ENCODE data around the gene C4BPB. TPM values are rescaled to one million over a fixed set of nuclear protein-coding genes. Genes with fewer than 3 reads are reported as not detected.

The C4BPB gene
- total RNA-seq, 1 experiment from 2014 or later = not detected

DNA sequence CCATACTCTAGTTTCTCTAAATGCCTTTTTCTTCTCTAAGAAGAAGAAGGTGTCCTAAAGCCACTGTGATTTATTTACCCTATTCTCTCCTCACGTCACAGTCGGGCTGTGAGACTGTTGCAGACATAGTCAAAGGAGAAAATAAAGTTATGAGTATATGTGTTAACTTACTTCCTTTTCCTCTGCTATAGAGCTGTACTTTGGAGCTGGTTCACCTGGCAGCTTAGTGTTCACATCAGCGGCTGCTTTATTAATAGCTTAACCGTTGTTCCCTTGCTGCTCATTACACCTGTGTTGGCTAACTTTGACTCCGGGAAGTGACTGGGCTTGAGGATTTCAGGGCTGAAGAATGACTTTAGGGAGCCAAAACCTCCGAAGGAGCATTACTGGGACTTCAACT lies 32.0 kb upstream of the C4BPB start:
- Histone ChIP-seq H3K9ac (ENCODE audit: low read length) (no peak overlapping the region), H3K36me3 (ENCODE audit: insufficient read depth, low read length) (no peaks in the 10 kb centered on the region), H3K27ac (ENCODE audit: low read length) (no peak overlapping the region), H4K20me1 (ENCODE audit: insufficient read depth, low read depth, low read length) (no peaks in the 10 kb centered on the region), H3K4me3 (ENCODE audit: low read length) (no peak overlapping the region), H3K9me3 (ENCODE audit: low read length) (no peaks in the 10 kb centered on the region), H3K9me2 (replicated peaks; ENCODE audit: insufficient read depth, low read length) (no peaks in the 10 kb centered on the region), H2AFZ (ENCODE audit: low read length) (no peak overlapping the region), H3K79me2 (ENCODE audit: low read length) (no peaks in the 10 kb centered on the region), H3K4me1 (ENCODE audit: low read length) (no peaks in the 10 kb centered on the region), H3K4me2 (ENCODE audit: low read depth, low read length, poor library complexity, severe bottlenecking) (no peak overlapping the region), H3K27me3 (ENCODE audit: low read length) (no peaks in the 10 kb centered on the region)
- DNase-seq = no peak

DNA sequence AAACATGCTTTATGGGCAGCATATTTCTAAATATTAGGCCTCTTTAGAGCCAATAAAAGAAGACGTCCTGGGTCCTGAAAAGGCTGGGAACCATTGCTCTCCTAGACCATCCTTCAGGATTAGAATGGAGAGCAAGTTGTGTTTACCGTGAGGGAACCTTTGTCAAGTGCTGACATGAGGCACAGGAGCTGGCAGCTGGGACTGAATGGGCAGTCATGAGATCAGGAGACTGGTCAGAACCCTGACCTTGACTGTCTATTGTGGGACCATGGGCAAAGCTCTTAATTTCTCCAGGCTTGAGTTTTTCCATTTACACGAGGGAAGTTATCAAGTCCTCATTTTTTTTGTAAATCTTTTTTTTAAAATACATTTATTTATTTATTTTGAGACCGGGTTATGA lies 30.4 kb upstream of the C4BPB start:
- H3K4me2 ChIP-seq (ENCODE audit: low read depth, low read length, poor library complexity, severe bottlenecking) = no peak overlapping the region
- H3K9me3 ChIP-seq (ENCODE audit: low read length) = no peaks in the 10 kb centered on the region
- H3K79me2 ChIP-seq (ENCODE audit: low read length) = no peaks in the 10 kb centered on the region
- H3K4me1 ChIP-seq (ENCODE audit: low read length) = no peaks in the 10 kb centered on the region
- no peak overlapping the region for H3K27ac ChIP-seq (ENCODE audit: low read length)
- H3K9me2 ChIP-seq (replicated peaks; ENCODE audit: insufficient read depth, low read length) = no peaks in the 10 kb centered on the region
- no peaks in the 10 kb centered on the region for H4K20me1 ChIP-seq (ENCODE audit: insufficient read depth, low read depth, low read length)
- no peak overlapping the region for H3K9ac ChIP-seq (ENCODE audit: low read length)
- no peak overlapping the region for H2AFZ ChIP-seq (ENCODE audit: low read length)
- H3K27me3 ChIP-seq (ENCODE audit: low read length) = no peaks in the 10 kb centered on the region
- H3K4me3 ChIP-seq (ENCODE audit: low read length) = no peak overlapping the region
- no peaks in the 10 kb centered on the region for H3K36me3 ChIP-seq (ENCODE audit: insufficient read depth, low read length)
- no peak for DNase-seq

DNA sequence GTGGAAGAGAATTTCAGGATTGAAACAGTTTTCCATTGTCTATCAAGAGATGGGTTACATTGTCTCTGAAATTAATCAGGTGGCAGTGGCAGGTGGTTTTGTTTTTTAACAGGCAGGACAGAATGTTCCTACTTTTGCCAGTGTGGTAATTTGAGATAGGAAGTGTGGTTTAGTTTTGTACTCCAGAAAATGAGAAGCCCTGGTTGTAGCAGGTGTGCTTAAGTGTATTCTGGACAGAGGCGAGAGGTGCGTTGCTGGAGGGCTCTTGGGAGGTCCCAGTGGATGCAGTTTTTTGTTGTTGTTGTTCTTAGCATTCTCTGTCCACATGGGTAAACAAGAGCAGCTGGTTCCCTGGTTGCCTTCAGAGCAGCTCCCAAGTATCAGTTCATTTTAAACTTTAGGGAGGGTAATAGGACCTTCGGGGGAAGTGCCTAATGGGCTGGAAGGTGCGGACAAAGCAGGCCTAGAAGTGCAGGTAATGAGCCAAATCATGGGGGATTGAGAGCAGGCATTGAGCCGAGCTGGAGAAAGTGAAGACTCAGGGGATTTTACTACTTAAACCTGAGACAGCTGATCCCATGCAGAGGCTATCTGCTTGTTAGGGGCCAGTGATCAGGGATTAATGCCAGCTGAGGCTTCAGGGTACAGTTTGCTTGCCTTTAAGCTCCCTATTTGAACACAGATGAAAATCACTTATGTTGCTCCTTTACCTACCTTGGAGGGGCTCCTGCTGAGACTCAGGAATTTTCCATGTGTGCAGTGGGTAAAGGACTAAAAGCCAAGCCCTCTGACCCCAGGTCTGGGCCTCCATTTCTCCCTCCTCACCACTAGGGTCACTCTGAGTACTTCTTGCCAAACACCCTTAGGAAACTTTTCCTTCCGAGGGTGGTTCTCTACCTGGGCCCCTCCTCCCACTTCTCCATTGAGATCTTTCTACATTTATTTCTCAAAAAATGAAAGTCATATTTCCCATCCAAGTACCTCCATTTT lies 29.5 kb upstream of the C4BPB start:
- H3K27ac ChIP-seq (ENCODE audit: low read length) = no peak overlapping the region
- H3K4me2 ChIP-seq (ENCODE audit: low read depth, low read length, poor library complexity, severe bottlenecking) = no peak overlapping the region
- no peaks in the 10 kb centered on the region for H3K9me3 ChIP-seq (ENCODE audit: low read length)
- H3K27me3 ChIP-seq (ENCODE audit: low read length) = no peaks in the 10 kb centered on the region
- no peak overlapping the region for H3K9ac ChIP-seq (ENCODE audit: low read length)
- H3K36me3 ChIP-seq (ENCODE audit: insufficient read depth, low read length) = no peaks in the 10 kb centered on the region
- H3K9me2 ChIP-seq (replicated peaks; ENCODE audit: insufficient read depth, low read length) = no peaks in the 10 kb centered on the region
- no peaks in the 10 kb centered on the region for H3K79me2 ChIP-seq (ENCODE audit: low read length)
- H2AFZ ChIP-seq (ENCODE audit: low read length) = no peak overlapping the region
- no peak overlapping the region for H3K4me3 ChIP-seq (ENCODE audit: low read length)
- DNase-seq = no peak
- H3K4me1 ChIP-seq (ENCODE audit: low read length) = no peaks in the 10 kb centered on the region
- H4K20me1 ChIP-seq (ENCODE audit: insufficient read depth, low read depth, low read length) = no peaks in the 10 kb centered on the region

DNA sequence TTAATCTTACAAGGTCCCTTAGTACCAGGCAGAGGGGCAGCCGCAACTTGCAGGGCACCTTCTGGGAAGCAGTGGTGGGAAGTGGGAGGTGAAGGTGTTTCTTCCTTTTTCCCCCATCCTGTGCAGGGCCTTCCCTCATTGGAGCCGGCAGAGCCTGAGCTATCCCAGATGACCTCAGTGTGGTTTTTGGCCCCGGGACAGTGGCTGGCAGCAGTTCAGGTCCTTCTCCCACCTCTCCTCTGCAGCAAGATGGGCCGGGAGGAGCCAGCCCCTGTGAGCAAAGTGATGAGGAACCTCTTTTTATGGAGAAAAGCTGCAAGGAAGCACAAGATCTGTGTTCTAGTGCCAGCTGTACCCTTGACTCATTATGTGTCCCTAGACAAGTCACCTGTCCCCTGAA lies 28.8 kb upstream of the C4BPB start:
- H3K9ac ChIP-seq (ENCODE audit: low read length) = no peak overlapping the region
- no peaks in the 10 kb centered on the region for H3K9me2 ChIP-seq (replicated peaks; ENCODE audit: insufficient read depth, low read length)
- no peak overlapping the region for H3K27ac ChIP-seq (ENCODE audit: low read length)
- H3K4me2 ChIP-seq (ENCODE audit: low read depth, low read length, poor library complexity, severe bottlenecking) = no peak overlapping the region
- no peaks in the 10 kb centered on the region for H3K4me1 ChIP-seq (ENCODE audit: low read length)
- no peak overlapping the region for H3K4me3 ChIP-seq (ENCODE audit: low read length)
- no peaks in the 10 kb centered on the region for H4K20me1 ChIP-seq (ENCODE audit: insufficient read depth, low read depth, low read length)
- H3K27me3 ChIP-seq (ENCODE audit: low read length) = no peaks in the 10 kb centered on the region; the same call in 1 of the 2 replicates
- H3K36me3 ChIP-seq (ENCODE audit: insufficient read depth, low read length) = no peaks in the 10 kb centered on the region
- H2AFZ ChIP-seq (ENCODE audit: low read length) = no peak overlapping the region
- H3K79me2 ChIP-seq (ENCODE audit: low read length) = no peaks in the 10 kb centered on the region
- no peak for DNase-seq
- no peaks in the 10 kb centered on the region for H3K9me3 ChIP-seq (ENCODE audit: low read length)

DNA sequence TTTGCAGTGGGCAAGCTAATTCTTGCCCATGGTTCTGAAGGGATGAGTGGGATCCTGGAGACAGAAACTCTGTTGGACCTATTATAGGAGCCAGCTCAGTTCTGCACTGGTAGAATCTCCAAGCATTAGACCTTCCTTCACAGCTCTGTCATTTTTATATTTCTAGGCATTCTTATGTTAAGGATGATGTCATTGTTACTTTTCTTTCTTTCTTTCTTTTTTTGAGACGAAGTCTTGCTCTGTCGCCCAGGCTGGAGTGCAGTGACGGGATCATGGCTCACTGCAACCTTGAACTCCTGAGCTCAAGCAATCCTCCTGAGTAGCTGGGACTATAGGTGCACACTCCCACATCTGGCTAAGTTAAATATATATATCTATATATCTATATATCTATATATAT lies 28.1 kb upstream of the C4BPB start:
- H2AFZ ChIP-seq (ENCODE audit: low read length) = no peak overlapping the region
- H3K27ac ChIP-seq (ENCODE audit: low read length) = no peak overlapping the region
- no peaks in the 10 kb centered on the region for H3K36me3 ChIP-seq (ENCODE audit: insufficient read depth, low read length)
- H3K4me1 ChIP-seq (ENCODE audit: low read length) = no peaks in the 10 kb centered on the region
- no peaks in the 10 kb centered on the region for H3K9me3 ChIP-seq (ENCODE audit: low read length)
- H3K4me2 ChIP-seq (ENCODE audit: low read depth, low read length, poor library complexity, severe bottlenecking) = no peak overlapping the region
- H3K27me3 ChIP-seq (ENCODE audit: low read length) = no peaks in the 10 kb centered on the region; the same call in 1 of the 2 replicates
- H3K9me2 ChIP-seq (replicated peaks; ENCODE audit: insufficient read depth, low read length) = no peaks in the 10 kb centered on the region
- no peaks in the 10 kb centered on the region for H3K79me2 ChIP-seq (ENCODE audit: low read length)
- no peak overlapping the region for H3K9ac ChIP-seq (ENCODE audit: low read length)
- H4K20me1 ChIP-seq (ENCODE audit: insufficient read depth, low read depth, low read length) = no peaks in the 10 kb centered on the region
- no peak for DNase-seq
- no peak overlapping the region for H3K4me3 ChIP-seq (ENCODE audit: low read length)

DNA sequence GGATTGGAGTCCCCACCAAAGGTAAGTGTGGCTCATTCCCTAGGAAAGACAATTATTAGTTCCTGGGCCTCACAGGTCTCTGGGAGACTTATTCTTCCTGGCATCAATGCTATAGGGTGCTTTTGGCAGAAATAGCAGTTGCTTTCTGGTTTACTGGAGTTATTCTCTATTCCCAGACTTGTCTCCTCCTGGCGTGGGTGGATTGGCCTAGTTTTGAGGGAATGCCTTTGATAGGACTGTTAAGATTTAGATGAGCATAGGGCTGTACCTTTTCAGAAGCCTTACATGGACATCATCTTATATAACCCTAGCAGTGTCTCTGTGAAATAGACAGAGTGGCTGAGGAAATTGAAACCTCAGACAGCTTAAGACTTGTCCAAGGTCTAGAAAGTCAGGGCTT lies 26.6 kb upstream of the C4BPB start:
- H3K4me2 ChIP-seq (ENCODE audit: low read depth, low read length, poor library complexity, severe bottlenecking) = no peak overlapping the region
- no peaks in the 10 kb centered on the region for H3K4me1 ChIP-seq (ENCODE audit: low read length)
- H3K79me2 ChIP-seq (ENCODE audit: low read length) = no peaks in the 10 kb centered on the region
- DNase-seq = no peak
- no peaks in the 10 kb centered on the region for H3K9me2 ChIP-seq (replicated peaks; ENCODE audit: insufficient read depth, low read length)
- no peaks in the 10 kb centered on the region for H3K9me3 ChIP-seq (ENCODE audit: low read length)
- H3K9ac ChIP-seq (ENCODE audit: low read length) = no peak overlapping the region
- H3K4me3 ChIP-seq (ENCODE audit: low read length) = no peak overlapping the region
- no peak overlapping the region for H3K27ac ChIP-seq (ENCODE audit: low read length)
- no peaks in the 10 kb centered on the region for H4K20me1 ChIP-seq (ENCODE audit: insufficient read depth, low read depth, low read length)
- H3K27me3 ChIP-seq (ENCODE audit: low read length) = no peaks in the 10 kb centered on the region; the same call in 1 of the 2 replicates
- H3K36me3 ChIP-seq (ENCODE audit: insufficient read depth, low read length) = no peaks in the 10 kb centered on the region
- no peak overlapping the region for H2AFZ ChIP-seq (ENCODE audit: low read length)

DNA sequence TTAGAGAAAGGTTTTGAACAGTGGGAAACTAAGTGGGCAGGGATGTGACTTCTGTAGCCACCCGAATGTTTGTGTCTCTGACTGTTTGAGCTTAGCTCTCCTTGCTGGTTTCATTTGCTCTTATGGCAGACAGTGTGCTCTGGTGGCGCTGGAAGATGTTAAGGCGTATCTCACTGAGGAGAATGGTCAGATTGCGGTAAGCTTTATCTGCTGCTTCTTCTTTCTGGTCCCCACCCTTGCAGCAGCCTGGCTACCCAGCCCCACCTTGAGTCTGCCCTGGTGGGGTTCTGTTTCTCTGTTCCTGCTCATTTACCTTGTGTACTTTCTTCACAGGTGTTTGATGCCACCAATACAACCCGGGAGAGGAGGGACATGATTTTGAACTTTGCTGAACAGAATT lies 25.6 kb upstream of the C4BPB start:
- no peaks in the 10 kb centered on the region for H3K4me1 ChIP-seq (ENCODE audit: low read length)
- no peaks in the 10 kb centered on the region for H3K9me3 ChIP-seq (ENCODE audit: low read length)
- no peak overlapping the region for H3K4me2 ChIP-seq (ENCODE audit: low read depth, low read length, poor library complexity, severe bottlenecking)
- H3K36me3 ChIP-seq (ENCODE audit: insufficient read depth, low read length) = no peaks in the 10 kb centered on the region
- no peak overlapping the region for H3K4me3 ChIP-seq (ENCODE audit: low read length)
- DNase-seq = no peak
- H3K27ac ChIP-seq (ENCODE audit: low read length) = no peak overlapping the region
- H3K79me2 ChIP-seq (ENCODE audit: low read length) = no peaks in the 10 kb centered on the region
- H4K20me1 ChIP-seq (ENCODE audit: insufficient read depth, low read depth, low read length) = no peaks in the 10 kb centered on the region
- no peak overlapping the region for H3K9ac ChIP-seq (ENCODE audit: low read length)
- no peak overlapping the region for H2AFZ ChIP-seq (ENCODE audit: low read length)
- H3K27me3 ChIP-seq (ENCODE audit: low read length) = no peaks in the 10 kb centered on the region; the same call in 1 of the 2 replicates
- no peaks in the 10 kb centered on the region for H3K9me2 ChIP-seq (replicated peaks; ENCODE audit: insufficient read depth, low read length)

DNA sequence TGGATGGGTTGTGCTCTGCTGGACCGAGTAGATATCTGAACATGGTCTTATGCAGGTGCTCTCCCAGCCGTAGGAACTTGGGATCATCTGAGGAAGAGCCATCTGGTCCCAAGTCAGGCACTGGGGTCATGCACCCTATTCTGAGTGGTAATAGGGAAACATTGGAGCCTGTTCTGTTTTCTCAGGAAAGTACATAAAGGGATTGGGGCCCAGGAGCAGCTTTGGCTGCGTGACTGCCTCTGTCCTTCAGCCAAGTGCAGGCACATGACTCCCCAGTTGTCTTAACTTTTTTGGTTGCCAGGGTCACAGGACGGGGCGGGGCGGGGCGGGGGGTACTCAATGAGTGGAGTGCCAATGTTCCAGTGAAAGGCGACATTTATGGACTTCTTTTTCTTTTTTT lies 24.1 kb upstream of the C4BPB start:
- Histone ChIP-seq H3K4me2 (ENCODE audit: low read depth, low read length, poor library complexity, severe bottlenecking) (no peak overlapping the region), H3K4me3 (ENCODE audit: low read length) (no peak overlapping the region), H4K20me1 (ENCODE audit: insufficient read depth, low read depth, low read length) (no peaks in the 10 kb centered on the region), H3K27me3 (ENCODE audit: low read length) (no peaks in the 10 kb centered on the region; the same call in 1 of the 2 replicates), H3K9ac (ENCODE audit: low read length) (no peak overlapping the region), H3K9me3 (ENCODE audit: low read length) (no peaks in the 10 kb centered on the region), H3K27ac (ENCODE audit: low read length) (no peak overlapping the region), H3K9me2 (replicated peaks; ENCODE audit: insufficient read depth, low read length) (no peaks in the 10 kb centered on the region), H3K79me2 (ENCODE audit: low read length) (no peaks in the 10 kb centered on the region), H3K36me3 (ENCODE audit: insufficient read depth, low read length) (no peaks in the 10 kb centered on the region), H2AFZ (ENCODE audit: low read length) (no peak overlapping the region), H3K4me1 (ENCODE audit: low read length) (no peaks in the 10 kb centered on the region)
- no peak for DNase-seq
